HG03280 (cell line): ENCODE data around the gene TEX26.

Source experiments
- ATAC-seq: cut with Tn5 transposase; IDR thresholded peaks from one replicate; pipeline ENCODE4 v1.9.1; 2021; ENCODE audit warnings: mild to moderate bottlenecking, moderate library complexity; ENCODE audit not compliant: unreplicated experiment

TEX26 gene

GRCh38 chr13:30974350-30974749 lies 41.9 kb downstream of the TEX26 start:
- ATAC-seq, result no peak

GRCh38 chr13:30976025-30976424 lies 43.6 kb downstream of the TEX26 start:
- ATAC-seq, result no peak

GRCh38 chr13:30978981-30979956 lies 46.8 kb downstream of the TEX26 start:
- no peak for ATAC-seq

- ATAC-seq, result no peak
These were observed 50.0 kb downstream of the TEX26 start for GRCh38 chr13:30982506-30982905.

- ATAC-seq, result no peak
These were observed 50.5 kb downstream of the TEX26 start for GRCh38 chr13:30982906-30983305.

GRCh38 chr13:30983431-30983830 lies 51.0 kb downstream of the TEX26 start:
- ATAC-seq, result no peak

- no peak for ATAC-seq
These were observed 52.2 kb downstream of the TEX26 start for GRCh38 chr13:30984620-30985019.

- no peak for ATAC-seq
These were observed 53.3 kb downstream of the TEX26 start for GRCh38 chr13:30985637-30986205.

- no peak for ATAC-seq
These were observed 58.7 kb downstream of the TEX26 start for GRCh38 chr13:30991184-30991583.

GRCh38 chr13:30991922-30992321 lies 59.5 kb downstream of the TEX26 start:
- ATAC-seq, result no peak

- ATAC-seq, result no peak
These were observed 62.9 kb downstream of the TEX26 start for GRCh38 chr13:30995331-30995730.

GRCh38 chr13:30997697-30998096 lies 65.2 kb downstream of the TEX26 start:
- ATAC-seq, result no peak

- no peak for ATAC-seq
These were observed 66.0 kb downstream of the TEX26 start for GRCh38 chr13:30998136-30999088.

- no peak for ATAC-seq
These were observed 68.4 kb downstream of the TEX26 start for GRCh38 chr13:31000889-31001288.

- ATAC-seq, result no peak
These were observed 69.2 kb downstream of the TEX26 start for GRCh38 chr13:31001647-31002046.

GRCh38 chr13:31005066-31005465 lies 72.6 kb downstream of the TEX26 start:
- no peak for ATAC-seq

- ATAC-seq, result no peak
These were observed 75.0 kb downstream of the TEX26 start for GRCh38 chr13:31007417-31007816.

GRCh38 chr13:31008400-31009115 lies 76.1 kb downstream of the TEX26 start:
- ATAC-seq, result no peak

- ATAC-seq, result no peak
These were observed 76.7 kb downstream of the TEX26 start for GRCh38 chr13:31009166-31009565.

- no peak for ATAC-seq
These were observed 77.8 kb downstream of the TEX26 start for GRCh38 chr13:31010296-31010695.
